T-helper 17 cell (primary cell): Measurements from ENCODE around the gene SEPTIN12. TPM values are rescaled to one million over a fixed set of nuclear protein-coding genes. Genes with fewer than 3 reads are reported as not detected.

Experiments used
- ATAC-seq: fragments of 150-1000 bp; cut with Tn5 transposase; 2 replicates; pipeline ENCODE4 v1.10.0; 2021; ENCODE audit warnings: mild to moderate bottlenecking, moderate library complexity
- DNase-seq, 3 donors: peaks; one replicate each; pipeline versions ENCODE4 v3.0.0 to v3.0.0-alpha.2; 2020 to 2021
- H3K9me3 ChIP-seq: one replicate; pipeline ENCODE4 v1.7.0; 2013; ENCODE audit warnings: low read length, mild to moderate bottlenecking; ENCODE audit not compliant: control insufficient read depth, poor library complexity, severe bottlenecking
- H3K27ac Mint-ChIP-seq: one replicate; pipeline ENCODE4 v1.8.0; 2022; ENCODE audit warnings: mild to moderate bottlenecking, moderate library complexity, mixed read lengths
- H3K27me3 Mint-ChIP-seq: one replicate; pipeline ENCODE4 v1.8.0; 2022; ENCODE audit warnings: mixed read lengths
- H3K36me3 Mint-ChIP-seq: one replicate; pipeline ENCODE4 v1.8.0; 2022; ENCODE audit warnings: low read depth, mixed read lengths
- H3K4me1 Mint-ChIP-seq: one replicate; pipeline ENCODE4 v1.8.0; 2022; ENCODE audit warnings: mild to moderate bottlenecking, mixed read lengths
- H3K4me3 Mint-ChIP-seq: one replicate; pipeline ENCODE4 v1.8.0; 2022; ENCODE audit warnings: mild to moderate bottlenecking, moderate library complexity, mixed read lengths
- total RNA-seq, 4 donors: library from RNA in 2 of 4; stranded (reverse) in 2 of 4; gene quantifications; one replicate each; pipeline ENCODE4 v1.2.3 and lab custom pipeline; 2022 to 2026

Gene SEPTIN12
- total RNA-seq, 2 donors from 2014 or later, result not detected

DNA sequence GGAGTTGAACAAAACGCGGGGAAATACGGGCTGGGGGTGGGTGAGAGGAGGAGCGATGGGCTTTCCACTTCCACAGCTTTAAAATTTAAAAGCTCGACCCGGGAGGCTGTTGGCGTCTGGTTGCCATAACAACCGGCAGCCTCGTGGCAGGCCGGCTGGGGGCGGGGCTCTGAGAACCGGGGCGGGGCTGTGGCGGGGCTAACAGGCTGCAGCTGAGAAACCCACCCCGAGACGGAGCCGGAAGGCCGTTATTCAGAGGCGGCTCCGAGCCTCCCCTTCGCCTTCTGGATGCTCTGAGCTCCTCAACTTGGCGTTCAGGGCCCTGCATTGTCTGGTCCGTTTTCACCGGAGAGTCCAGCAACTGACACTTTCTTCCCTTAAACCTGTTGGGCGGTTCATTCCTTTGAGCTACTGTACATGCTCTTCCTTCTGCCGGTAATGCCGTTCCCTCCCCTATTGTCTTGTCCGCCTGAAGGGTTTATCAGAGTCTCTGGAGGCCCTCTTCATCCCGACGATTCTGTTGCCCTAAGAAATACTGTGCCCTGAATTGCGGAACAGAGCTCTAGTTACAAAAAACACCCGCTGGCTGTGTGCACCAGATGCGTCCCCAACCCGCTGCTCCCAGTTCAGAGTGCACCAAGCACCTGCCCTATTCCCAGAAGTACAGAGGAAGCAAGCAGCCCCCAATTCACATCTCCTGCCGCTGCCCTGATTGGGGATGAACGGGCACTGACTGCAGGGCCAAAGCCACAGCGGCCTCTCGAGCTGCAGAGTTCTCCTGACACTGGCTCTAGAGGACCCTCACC is 53.2 kb downstream of the SEPTIN12 start:
- ATAC-seq, result peak; percentile 80
- peaks cover 2% of the 10 kb centered on the region for H3K36me3 Mint-ChIP-seq
- H3K27ac Mint-ChIP-seq, result peak overlapping the region; percentile 85
- H3K4me3 Mint-ChIP-seq, result peak overlapping the region; percentile 94
- H3K4me1 Mint-ChIP-seq, result peaks cover 19% of the 10 kb centered on the region
- H3K27me3 Mint-ChIP-seq, result no peaks in the 10 kb centered on the region
- peak; percentile 88 to 94 (median 93) for DNase-seq
- H3K9me3 ChIP-seq, result no peaks in the 10 kb centered on the region

GRCh38 chr16:4734063-4734729 is 53.9 kb downstream of the SEPTIN12 start, which contains the start of the genes ANKS3 and DNAAF8:
Gene ANKS3 (minus strand): TSS chr16:4734271. CDS start chr16:4730149, 4,122 bp downstream.
Gene DNAAF8 (plus strand): TSS chr16:4734537. CDS start chr16:4736515, 1,978 bp downstream.
- Mint-ChIP-seq H3K4me3 (peak within 1 kb of the TSS; percentile 94), H3K36me3 (peaks cover 2% of the 10 kb centered on the region), H3K27me3 (no peaks in the 10 kb centered on the region), H3K4me1 (peaks cover 19% of the 10 kb centered on the region), H3K27ac (peak within 1 kb of the TSS; percentile 85)
- H3K9me3 ChIP-seq, result no peaks in the 10 kb centered on the region
- ATAC-seq (peak; percentile 82), DNase-seq (peak; percentile 66 to 80 (median 76))

GRCh38 chr16:4733747-4734062 is 54.4 kb downstream of the SEPTIN12 start:
- DNase-seq, result no peak
- H3K27me3 Mint-ChIP-seq, result no peaks in the 10 kb centered on the region

DNA sequence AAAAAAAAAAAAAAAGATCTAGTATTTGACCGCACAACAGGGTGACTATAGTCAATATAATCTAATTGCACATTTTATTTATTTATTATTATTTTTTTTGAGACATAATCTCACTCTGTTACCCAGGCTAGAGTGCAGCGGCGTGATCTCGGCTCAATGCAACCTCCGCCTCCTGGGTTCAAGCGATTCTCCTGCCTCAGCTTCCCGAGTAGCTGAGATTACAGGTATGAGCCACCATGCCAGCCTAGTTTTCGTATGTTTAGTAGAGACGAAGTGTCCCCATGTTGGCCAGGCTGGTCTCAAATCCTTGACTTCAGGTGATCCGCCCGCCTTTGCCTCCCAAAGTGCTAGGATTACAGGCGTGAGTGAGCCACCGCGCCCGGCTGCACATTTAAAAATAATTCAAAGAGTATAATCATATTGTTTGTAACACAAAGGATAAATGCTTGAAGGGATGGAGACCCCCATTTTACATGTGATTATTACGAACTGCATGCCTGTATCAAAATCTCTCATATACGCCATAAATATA is 54.9 kb downstream of the SEPTIN12 start:
- H3K27ac Mint-ChIP-seq, result peak overlapping the region; percentile 85

More at GRCh38 chr16:4733747-4734062, 54.4 kb downstream of the SEPTIN12 start:
- Mint-ChIP-seq H3K4me1 (peaks cover 21% of the 10 kb centered on the region), H3K4me3 (peak overlapping the region; percentile 94), H3K27ac (peak overlapping the region; percentile 85), H3K36me3 (peaks cover 2% of the 10 kb centered on the region)
- no peaks in the 10 kb centered on the region for H3K9me3 ChIP-seq
- peak; percentile 12 for ATAC-seq

DNA sequence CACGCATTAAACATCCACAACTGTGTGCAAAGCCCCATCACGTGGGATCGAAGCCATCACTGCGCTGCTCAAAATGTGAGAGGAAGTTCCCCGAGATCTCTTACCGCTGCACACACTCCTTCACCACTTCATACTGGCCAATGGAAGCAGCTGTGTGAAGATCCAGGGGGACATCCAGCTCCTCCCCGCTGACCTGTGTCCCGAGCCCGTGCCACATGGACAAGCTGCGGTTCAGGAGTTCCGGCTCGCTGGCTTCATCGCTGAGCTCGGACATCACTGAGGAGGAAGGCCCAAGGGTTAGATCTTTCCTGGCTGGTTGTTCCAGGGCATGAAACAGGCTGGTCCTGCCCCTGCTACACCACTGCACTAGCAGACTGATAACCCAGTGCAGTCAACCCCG is 58.3 kb downstream of the SEPTIN12 start:
- no peak for DNase-seq
- H3K27ac Mint-ChIP-seq, result no peak overlapping the region
- peaks cover 2% of the 10 kb centered on the region for H3K36me3 Mint-ChIP-seq
- no peaks in the 10 kb centered on the region for H3K9me3 ChIP-seq
- H3K4me1 Mint-ChIP-seq, result peaks cover 16% of the 10 kb centered on the region
- H3K27me3 Mint-ChIP-seq, result no peaks in the 10 kb centered on the region
- no peak overlapping the region for H3K4me3 Mint-ChIP-seq
- ATAC-seq, result no peak

More for the DNA sequence above, 54.9 kb downstream of the SEPTIN12 start:
- H3K27me3 Mint-ChIP-seq, result no peaks in the 10 kb centered on the region
- peaks cover 21% of the 10 kb centered on the region for H3K4me1 Mint-ChIP-seq
- peak overlapping the region; percentile 94 for H3K4me3 Mint-ChIP-seq
- DNase-seq (no peak), ATAC-seq (no peak)
- H3K36me3 Mint-ChIP-seq, result peaks cover 2% of the 10 kb centered on the region
- H3K9me3 ChIP-seq, result no peaks in the 10 kb centered on the region

- Mint-ChIP-seq H3K4me1 (peaks cover 13% of the 10 kb centered on the region), H3K27ac (peak overlapping the region; percentile 65), H3K27me3 (no peaks in the 10 kb centered on the region), H3K4me3 (no peak overlapping the region), H3K36me3 (peaks cover 2% of the 10 kb centered on the region)
- no peak for DNase-seq
- no peaks in the 10 kb centered on the region for H3K9me3 ChIP-seq
- ATAC-seq, result no peak
These were observed 59.5 kb downstream of the SEPTIN12 start for GRCh38 chr16:4728676-4729075.

Other genes with a start within 250 kb of the SEPTIN12 start
- 10 to 100 TPM; 20.2 to 29.5 TPM for gene CDIP1, start 249.6 kb downstream of the SEPTIN12 start, total RNA-seq
- under 1 TPM; 0.08 to 0.20 TPM for gene C16orf96, start 232.0 kb downstream of the SEPTIN12 start, total RNA-seq
- gene UBALD1, start 173.5 kb downstream of the SEPTIN12 start, total RNA-seq, result 10 to 100 TPM; 25.8 to 26.6 TPM
- gene MGRN1, start 163.5 kb downstream of the SEPTIN12 start, total RNA-seq, result 10 to 100 TPM; 69.3 to 74.7 TPM
- gene NUDT16L1, start 94.8 kb downstream of the SEPTIN12 start, total RNA-seq, result 10 to 100 TPM; 44.7 to 49.6 TPM
- 10 to 100 TPM; 15.6 to 20.0 TPM for gene ANKS3, start 54.1 kb downstream of the SEPTIN12 start, total RNA-seq
- not detected for gene DNAAF8, start 53.8 kb downstream of the SEPTIN12 start, total RNA-seq
- 10 to 100 TPM; 10.1 to 15.8 TPM for gene ZNF500, start 21.2 kb downstream of the SEPTIN12 start, total RNA-seq
- not detected for gene SMIM22, start 7.0 kb upstream of the SEPTIN12 start, total RNA-seq
- 10 to 100 TPM; 15.0 to 21.2 TPM for gene ROGDI, start 14.3 kb upstream of the SEPTIN12 start, total RNA-seq
- gene GLYR1, start 58.9 kb upstream of the SEPTIN12 start, total RNA-seq, result 100 to 1,000 TPM in 1 of 2 donors, 10 to 100 TPM in 1; 91.9 to 108 TPM
- 10 to 100 TPM; 47.5 to 69.8 TPM for gene UBN1, start 59.1 kb upstream of the SEPTIN12 start, total RNA-seq
- gene PPL, start 148.8 kb upstream of the SEPTIN12 start, total RNA-seq, result not detected
- gene SEC14L5, start 170.0 kb upstream of the SEPTIN12 start, total RNA-seq, result 10 to 100 TPM in 1 of 2 donors, under 1 TPM in 1; 0.45 to 13.9 TPM
- 10 to 100 TPM; 25.8 to 36.1 TPM for gene NAGPA, start 245.6 kb upstream of the SEPTIN12 start, total RNA-seq